Keratinocyte (primary cell): ENCODE results near the gene PDE1A. TPM values are rescaled to one million over a fixed set of nuclear protein-coding genes. Genes with fewer than 3 reads are reported as not detected.

ENCODE experiments used
- DNase-seq: peaks from one replicate; pipeline ENCODE4 v3.0.0-alpha.2; 2011; ENCODE audit warnings: low read depth, missing footprints, low spot score
- FAIRE-seq: peaks from 2 replicates; lab custom pipeline; 2011; peaks lifted over from hg19 to GRCh38; lab: Jason Lieb, UNC
- H2AFZ ChIP-seq: 2 replicates; pipeline ENCODE4 v1.6.0; 2012; ENCODE audit warnings: low read length, control low read depth, inconsistent platforms; ENCODE audit not compliant: control insufficient read depth
- H3K27ac ChIP-seq: 2 replicates; pipeline ENCODE4 v1.5.1; 2011; ENCODE audit warnings: low read length; ENCODE audit not compliant: control insufficient read depth, insufficient read depth
- H3K27me3 ChIP-seq: 3 replicates; pipeline ENCODE4 v1.6.0; 2011; ENCODE audit warnings: low read length; ENCODE audit not compliant: control insufficient read depth, insufficient read depth; ENCODE audit errors: extremely low read depth
- H3K36me3 ChIP-seq, 2 experiments: 2 replicates in 1 of 2; 3 replicates in 1 of 2; pipeline ENCODE4 v1.5.1; 2011; ENCODE audit warnings: low read length in 2 of 2, mild to moderate bottlenecking in 1 of 2; ENCODE audit not compliant: control insufficient read depth in 2 of 2, insufficient read depth in 2 of 2; ENCODE audit errors: extremely low read depth in 1 of 2
- H3K4me1 ChIP-seq: 3 replicates; pipeline ENCODE4 v1.5.1; 2011; ENCODE audit warnings: low read length; ENCODE audit not compliant: control insufficient read depth, insufficient read depth; ENCODE audit errors: extremely low read depth
- H3K4me2 ChIP-seq: 3 replicates; pipeline ENCODE4 v1.6.0; 2011; ENCODE audit warnings: low read depth, low read length; ENCODE audit not compliant: control insufficient read depth, insufficient read depth; ENCODE audit errors: extremely low read depth
- H3K4me3 ChIP-seq, 3 experiments: fragments of 200-600 bp in 1 of 3; sonication (generic) in 1 of 3; 2 replicates in 2 of 3; 3 replicates in 1 of 3; pipeline ENCODE4 v1.5.1; 2011 to 2016; ENCODE audit warnings: low read length in 3 of 3, mild to moderate bottlenecking in 3 of 3, control low read depth in 2 of 3, inconsistent platforms in 1 of 3, low read depth in 1 of 3, mixed read lengths in 1 of 3, mixed run types in 1 of 3, moderate library complexity in 1 of 3; ENCODE audit not compliant: control insufficient read depth in 2 of 3, insufficient read depth in 2 of 3; ENCODE audit errors: extremely low read depth in 1 of 3
- H3K79me2 ChIP-seq: 2 replicates; pipeline ENCODE4 v1.6.0; 2012; ENCODE audit warnings: low read length; ENCODE audit not compliant: control insufficient read depth, insufficient read depth
- H3K9ac ChIP-seq: 3 replicates; pipeline ENCODE4 v1.6.0; 2011; ENCODE audit warnings: low read length; ENCODE audit not compliant: control insufficient read depth, insufficient read depth; ENCODE audit errors: extremely low read depth
- H3K9me1 ChIP-seq: 3 replicates; pipeline ENCODE4 v1.6.0; 2011; ENCODE audit warnings: low read length; ENCODE audit not compliant: control insufficient read depth, insufficient read depth; ENCODE audit errors: extremely low read depth
- H3K9me3 ChIP-seq: 2 replicates; pipeline ENCODE4 v1.5.1; 2012; ENCODE audit warnings: low read depth, low read length; ENCODE audit not compliant: control insufficient read depth
- H4K20me1 ChIP-seq: 3 replicates; pipeline ENCODE4 v1.6.0; 2011; ENCODE audit warnings: low read length; ENCODE audit not compliant: control insufficient read depth, insufficient read depth; ENCODE audit errors: extremely low read depth
- CTCF ChIP-seq, 3 experiments: IDR thresholded peaks in 1 of 3; conservative IDR thresholded peaks in 1 of 3; optimal IDR thresholded peaks in 1 of 3; 2 replicates in 2 of 3; 3 replicates in 1 of 3; pipeline versions ENCODE3 to v1.5.1; 2011; ENCODE audit warnings: low read length in 3 of 3, mild to moderate bottlenecking in 3 of 3, moderate library complexity in 2 of 3, control low read depth in 1 of 3, inconsistent platforms in 1 of 3; ENCODE audit not compliant: insufficient read depth in 2 of 3; ENCODE audit errors: extremely low read depth in 1 of 3
- EZH2 ChIP-seq: IDR thresholded peaks from one replicate; pipeline ENCODE4 v1.6.1; 2012; ENCODE audit warnings: inconsistent platforms, mild to moderate bottlenecking, low read length, moderate library complexity
- dilution Hi-C: fragments of 300-500 bp; cut with MboI; formaldehyde crosslinking; loops from one replicate; pipeline ENCODE4 v1.7.0; 2020; ENCODE audit warnings: low sequenced_read_pairs; ENCODE audit not compliant: extremely low pct_ligation_motif_present
- polyA plus RNA-seq, 5 experiments: library from polyadenylated mRNA; depleted of rRNA in 3 of 5; stranded (reverse) in 3 of 5; stranded (forward) in 1 of 5; unstranded in 1 of 5; fragments of >200 nt; gene quantifications; 1 replicate in 1 of 5; 2 replicates in 3 of 5; 3 replicates in 1 of 5; pipeline versions ENCODE4 v1.2.1 to v1.2.3, GENCODE V29; 2011 to 2012; ENCODE audit warnings: missing spikeins in 2 of 5, low read depth in 1 of 5, low replicate concordance in 1 of 5

Gene PDE1A
- polyA plus RNA-seq, 1 donor (not counting 4 experiments of a cell fraction or from before 2014, with no cell fraction given): 0.10 TPM

GRCh38 chr2:182247831-182248230 is 179.0 kb downstream of the PDE1A start:
- TF ChIP-seq CTCF (optimal IDR thresholded peaks at IDR 0.05 in 1 of 3, IDR thresholded peaks at IDR 0.05 in 1 of 3, conservative IDR thresholded peaks at IDR 0.05 in 1 of 3; ENCODE audit: extremely low read depth in 1 of 3, insufficient read depth in 2 of 3, low read length in 3 of 3): no peak
- TF ChIP-seq EZH2: no peak
- Histone ChIP-seq H3K9ac (no peak overlapping the region), H3K4me1 (no peaks in the 10 kb centered on the region), H3K27me3 (no peaks in the 10 kb centered on the region), H3K9me3 (no peaks in the 10 kb centered on the region), H4K20me1 (no peaks in the 10 kb centered on the region), H2AFZ (no peak overlapping the region), H3K79me2 (no peaks in the 10 kb centered on the region), H3K4me2 (no peak overlapping the region), H3K4me3 (no peak overlapping the region), H3K9me1 (no peaks in the 10 kb centered on the region), H3K27ac (no peak overlapping the region), H3K36me3 (no peaks in the 10 kb centered on the region)
- FAIRE-seq: no peak
- no peak for DNase-seq
- dilution Hi-C loops: no loop called here

- dilution Hi-C loops: no loop called here
- FAIRE-seq: no peak
- H3K27ac ChIP-seq: no peak overlapping the region
Measured at GRCh38 chr2:182245963-182246362, 180.9 kb downstream of the PDE1A start.

More at GRCh38 chr2:182245963-182246362, 180.9 kb downstream of the PDE1A start:
- Histone ChIP-seq H3K27me3 (no peaks in the 10 kb centered on the region), H3K9me1 (no peaks in the 10 kb centered on the region), H3K36me3 (no peaks in the 10 kb centered on the region), H3K4me1 (no peaks in the 10 kb centered on the region), H3K4me3 (no peak overlapping the region), H3K4me2 (no peak overlapping the region), H3K9ac (no peak overlapping the region), H3K79me2 (no peaks in the 10 kb centered on the region), H2AFZ (no peak overlapping the region), H3K9me3 (no peaks in the 10 kb centered on the region), H4K20me1 (no peaks in the 10 kb centered on the region)
- TF ChIP-seq CTCF (optimal IDR thresholded peaks at IDR 0.05 in 1 of 3, IDR thresholded peaks at IDR 0.05 in 1 of 3, conservative IDR thresholded peaks at IDR 0.05 in 1 of 3; ENCODE audit: extremely low read depth in 1 of 3, insufficient read depth in 2 of 3, low read length in 3 of 3) (no peak), EZH2 (no peak)
- peak; percentile 5 for DNase-seq
